HCT116 (cell line): ENCODE data around the gene SEC31A. TPM values are rescaled to one million over a fixed set of nuclear protein-coding genes. Genes with fewer than 3 reads are reported as not detected.

Experiments used
- ATAC-seq: fragments of 200-7000 bp; cut with Tn5 transposase; 2 replicates; pipeline ENCODE4 v1.9.1; 2020; ENCODE audit warnings: mild to moderate bottlenecking, moderate library complexity
- BruUV-seq: library from RNA; stranded (reverse); fragments of 400-500 nt; replicated peaks from 2 replicates; lab custom pipeline; 2021; lab: Mats Ljungman, UMichigan
- CTCF ChIA-PET: fragments of 300-600 bp; sonication (Branson Sonifier 250); formaldehyde crosslinking; loops from one replicate; lab custom pipeline; 2021; ENCODE audit warnings: antibody characterized with exemption; lab: Charles Lee
- POLR2A ChIA-PET: fragments of 300-600, 350-600 bp; sonication (Branson Sonifier 250); formaldehyde crosslinking; loops from one replicate; lab custom pipeline; 2021; ENCODE audit warnings: antibody characterized with exemption; lab: Charles Lee
- RAD21 ChIA-PET, 2 experiments: fragments of 300-600 bp; sonication (Branson Sonifier 250); formaldehyde crosslinking; loops; one replicate each; lab custom pipeline; 2023; ENCODE audit warnings: low total read pairs in 2 of 2; ENCODE audit not compliant: uncharacterized antibody in 2 of 2, unreplicated experiment in 2 of 2, low non-redundant PET in 1 of 2; lab: Charles Lee
- DNase-seq: peaks from one replicate; pipeline ENCODE4 v3.0.0-alpha.2; 2010; ENCODE audit warnings: low read depth, low spot score
- H2AFZ ChIP-seq: fragments of 200-600 bp; shearing (Covaris generic), sonication (generic); 2 replicates; pipeline ENCODE4 v1.6.1; 2017; ENCODE audit warnings: low read depth, mixed run types, mixed read lengths, antibody characterized with exemption, low read length; ENCODE audit not compliant: poor library complexity, severe bottlenecking
- H3K27ac ChIP-seq: 2 replicates; pipeline ENCODE4 v1.5.1; 2012; ENCODE audit warnings: low read depth, low read length
- H3K27me3 ChIP-seq: fragments of 200-600 bp; sonication (generic); 2 replicates; pipeline ENCODE4 v1.6.1; 2016; ENCODE audit warnings: mixed run types, low read length, mixed read lengths; ENCODE audit not compliant: insufficient read depth
- H3K36me3 ChIP-seq, 2 experiments: fragments of 200-500 bp in 1 of 2; fragments of 200-600 bp in 1 of 2; sonication (Bioruptor generic) in 1 of 2; sonication (generic) in 1 of 2; 2 replicates each; pipeline versions ENCODE4 v1.5.1 to v1.6.1; 2014 to 2016; ENCODE audit warnings: low read length in 2 of 2, inconsistent platforms in 1 of 2, mixed read lengths in 1 of 2, mixed run types in 1 of 2; ENCODE audit not compliant: insufficient read depth in 2 of 2, control insufficient read depth in 1 of 2
- H3K4me1 ChIP-seq, 2 experiments: fragments of 200-600 bp in 1 of 2; sonication (generic) in 1 of 2; 2 replicates each; pipeline versions ENCODE4 v1.5.1 to v1.6.1; 2012 to 2017; ENCODE audit warnings: low read length in 2 of 2, inconsistent platforms in 1 of 2, mild to moderate bottlenecking in 1 of 2, mixed read lengths in 1 of 2, mixed run types in 1 of 2, moderate library complexity in 1 of 2; ENCODE audit not compliant: insufficient read depth in 2 of 2, control insufficient read depth in 1 of 2
- H3K4me2 ChIP-seq: fragments of 200-600 bp; sonication (generic); 2 replicates; pipeline ENCODE4 v1.6.1; 2017; ENCODE audit warnings: mixed run types, low read length, mixed read lengths
- H3K4me3 ChIP-seq, 2 experiments: fragments of 200-600 bp in 1 of 2; sonication (generic) in 1 of 2; replicated peaks in 1 of 2; 2 replicates each; pipeline ENCODE4 v1.5.1; 2011 to 2016; ENCODE audit warnings: low read length in 2 of 2, control low read depth in 1 of 2, low read depth in 1 of 2, mild to moderate bottlenecking in 1 of 2, mixed read lengths in 1 of 2, mixed run types in 1 of 2
- H3K79me2 ChIP-seq: fragments of 200-600 bp; sonication (generic); 2 replicates; pipeline ENCODE4 v1.6.1; 2017; ENCODE audit warnings: mild to moderate bottlenecking, mixed run types, low read length, moderate library complexity, mixed read lengths; ENCODE audit not compliant: insufficient read depth
- H3K9ac ChIP-seq: fragments of 200-600 bp; sonication (generic); 2 replicates; pipeline ENCODE4 v1.6.1; 2016; ENCODE audit warnings: low read length, mixed read lengths
- H3K9me2 ChIP-seq: fragments of 200-600 bp; sonication (generic), shearing (Covaris generic); 2 replicates; pipeline ENCODE4 v1.6.1; 2017; ENCODE audit warnings: mixed run types, mild to moderate bottlenecking, moderate library complexity; ENCODE audit not compliant: insufficient read depth
- H3K9me3 ChIP-seq, 2 experiments: fragments of 200-500 bp in 1 of 2; fragments of 200-600 bp in 1 of 2; sonication (Bioruptor generic) in 1 of 2; sonication (generic) in 1 of 2; 2 replicates each; pipeline ENCODE4 v1.6.1; 2014 to 2017; ENCODE audit warnings: low read length in 2 of 2, mixed read lengths in 2 of 2, inconsistent platforms in 1 of 2, low read depth in 1 of 2, mild to moderate bottlenecking in 1 of 2, mixed run types in 1 of 2, moderate library complexity in 1 of 2; ENCODE audit not compliant: control insufficient read depth in 1 of 2, insufficient read depth in 1 of 2
- H4K20me1 ChIP-seq: fragments of 200-600 bp; sonication (generic), shearing (Covaris generic); 2 replicates; pipeline ENCODE4 v1.6.1; 2017; ENCODE audit warnings: mixed run types, mild to moderate bottlenecking, moderate library complexity; ENCODE audit not compliant: insufficient read depth
- CEBPB ChIP-seq: IDR thresholded peaks from 2 replicates; pipeline ENCODE4 v1.6.1; 2012; ENCODE audit warnings: low read depth
- EGR1 ChIP-seq: IDR thresholded peaks from 2 replicates; pipeline ENCODE4 v1.6.1; 2012; ENCODE audit warnings: low read depth
- ELF1 ChIP-seq: IDR thresholded peaks from 2 replicates; pipeline ENCODE4 v1.6.1; 2012; ENCODE audit warnings: low read depth, borderline replicate concordance
- EZH2 ChIP-seq: fragments of 200-600 bp; sonication (generic); IDR thresholded peaks from 2 replicates; pipeline ENCODE4 v1.6.1; 2017; ENCODE audit warnings: antibody characterized with exemption, mixed run types
- EZH2phosphoT487 ChIP-seq: fragments of 200-600 bp; IDR thresholded peaks from 2 replicates; pipeline ENCODE4 v1.6.1; 2018; ENCODE audit warnings: antibody characterized with exemption, borderline replicate concordance
- FOSL1 ChIP-seq: IDR thresholded peaks from 2 replicates; pipeline ENCODE4 v1.6.1; 2012; ENCODE audit warnings: low read depth
- JUND ChIP-seq: IDR thresholded peaks from 2 replicates; pipeline ENCODE4 v1.6.1; 2012
- POLR2A ChIP-seq: IDR thresholded peaks from 2 replicates; pipeline ENCODE4 v1.7.0; 2011; ENCODE audit warnings: borderline replicate concordance; ENCODE audit not compliant: insufficient read depth, insufficient read length; ENCODE audit errors: extremely low read depth
- POLR2AphosphoS5 ChIP-seq: IDR thresholded peaks from 2 replicates; pipeline ENCODE4 v1.6.1; 2011; ENCODE audit warnings: mild to moderate bottlenecking, low read depth, low read length, moderate library complexity
- RAD21 ChIP-seq: IDR thresholded peaks from 2 replicates; pipeline ENCODE4 v1.6.1; 2012; ENCODE audit warnings: low read depth, mild to moderate bottlenecking
- SIN3A ChIP-seq: IDR thresholded peaks from 2 replicates; pipeline ENCODE4 v1.6.1; 2012; ENCODE audit warnings: low read depth
- SP1 ChIP-seq: IDR thresholded peaks from 2 replicates; pipeline ENCODE4 v1.6.1; 2012; ENCODE audit warnings: low read depth
- YY1 ChIP-seq: IDR thresholded peaks from 2 replicates; pipeline ENCODE4 v1.6.1; 2011; ENCODE audit warnings: low read length, low read depth, moderate library complexity, mild to moderate bottlenecking; ENCODE audit not compliant: insufficient replicate concordance; ENCODE audit errors: extremely low read depth
- ZFX ChIP-seq: fragments of 450-650 bp; IDR thresholded peaks from 2 replicates; pipeline ENCODE4 v1.6.1; 2017
- intact Hi-C: fragments of 100-400 bp; cut with micrococcal nuclease; formaldehyde crosslinking; loops from 2 replicates; pipeline ENCODE4 v1.10.0; 2022
- total RNA-seq: library from RNA; stranded (reverse); gene quantifications from one replicate; pipeline ENCODE4 v1.2.1, GENCODE V29; 2021; ENCODE audit not compliant: unreplicated experiment
- TF ChIP-seq, protein P1 (sequence below): IDR thresholded peaks from 2 replicates; pipeline ENCODE4 v1.6.1; 2011; ENCODE audit warnings: mild to moderate bottlenecking, low read length, moderate library complexity; ENCODE audit not compliant: insufficient replicate concordance; ENCODE audit errors: extremely low read depth
- TF ChIP-seq, protein P2 (sequence below), 3 experiments: fragments of 200-600 bp in 1 of 3; sonication (generic) in 1 of 3; IDR thresholded peaks in 2 of 3; conservative IDR thresholded peaks in 1 of 3; 2 replicates each; pipeline ENCODE4 v1.5.1; 2012 to 2017; ENCODE audit warnings: low read depth in 2 of 3, low read length in 2 of 3, antibody characterized with exemption in 1 of 3, borderline replicate concordance in 1 of 3, control low read depth in 1 of 3, mild to moderate bottlenecking in 1 of 3, mixed read lengths in 1 of 3, mixed run types in 1 of 3, moderate library complexity in 1 of 3; ENCODE audit not compliant: insufficient read depth in 1 of 3
- TF ChIP-seq, protein P3 (sequence below): IDR thresholded peaks from 2 replicates; pipeline ENCODE4 v1.6.1; 2012; ENCODE audit warnings: low read depth
- TF ChIP-seq, protein P4 (sequence below): IDR thresholded peaks from 2 replicates; pipeline ENCODE4 v1.6.1; 2012

SEC31A gene
- total RNA-seq, 1 experiment from 2014 or later: 78.5 TPM

DNA sequence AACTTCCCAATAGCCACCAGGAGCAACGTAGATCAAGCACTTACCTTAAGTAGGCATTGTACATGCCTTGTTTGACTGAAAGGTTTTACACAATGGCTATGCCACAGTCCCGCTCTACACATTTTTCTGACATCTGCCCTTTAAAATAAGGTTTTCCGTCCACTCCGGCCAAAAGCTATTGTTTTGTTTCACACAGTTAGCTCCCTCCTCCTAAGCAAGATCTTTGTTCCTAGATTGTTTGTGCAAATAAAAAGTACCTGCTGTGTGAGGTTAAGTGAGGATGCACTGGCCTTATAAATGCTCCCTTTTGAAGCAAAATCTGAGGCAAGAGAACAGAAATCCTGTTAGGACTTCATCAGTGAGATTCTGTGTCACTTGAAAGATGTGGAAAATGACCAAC lies 104.1 kb downstream of the SEC31A start:
- Histone ChIP-seq H3K4me2 (peak overlapping the region; percentile 55; the same call in 1 of the 2 replicates), H3K9ac (no peak overlapping the region), H3K4me1 (peaks cover 41 to 52% of the 10 kb centered on the region in 2 experiments), H2AFZ (no peak overlapping the region), H3K27me3 (no peaks in the 10 kb centered on the region), H4K20me1 (no peaks in the 10 kb centered on the region), H3K27ac (no peak overlapping the region), H3K9me2 (no peaks in the 10 kb centered on the region), H3K79me2 (peaks cover 10% of the 10 kb centered on the region; the same call in 1 of the 2 replicates), H3K36me3 (0 out of 4 replicates have a peak, but pooled peaks cover 0 to 5% of the 10 kb centered on the region in 2 experiments), H3K4me3 (no peak overlapping the region), H3K9me3 (no peaks in the 10 kb centered on the region)
- POLR2A ChIA-PET: no interaction called here
- intact Hi-C loops: no loop called here
- ATAC-seq: no peak
- no peak for DNase-seq
- BruUV-seq: no TSS peak
- no peak for TF ChIP-seq SIN3A
- TF ChIP-seq, protein P1, sequence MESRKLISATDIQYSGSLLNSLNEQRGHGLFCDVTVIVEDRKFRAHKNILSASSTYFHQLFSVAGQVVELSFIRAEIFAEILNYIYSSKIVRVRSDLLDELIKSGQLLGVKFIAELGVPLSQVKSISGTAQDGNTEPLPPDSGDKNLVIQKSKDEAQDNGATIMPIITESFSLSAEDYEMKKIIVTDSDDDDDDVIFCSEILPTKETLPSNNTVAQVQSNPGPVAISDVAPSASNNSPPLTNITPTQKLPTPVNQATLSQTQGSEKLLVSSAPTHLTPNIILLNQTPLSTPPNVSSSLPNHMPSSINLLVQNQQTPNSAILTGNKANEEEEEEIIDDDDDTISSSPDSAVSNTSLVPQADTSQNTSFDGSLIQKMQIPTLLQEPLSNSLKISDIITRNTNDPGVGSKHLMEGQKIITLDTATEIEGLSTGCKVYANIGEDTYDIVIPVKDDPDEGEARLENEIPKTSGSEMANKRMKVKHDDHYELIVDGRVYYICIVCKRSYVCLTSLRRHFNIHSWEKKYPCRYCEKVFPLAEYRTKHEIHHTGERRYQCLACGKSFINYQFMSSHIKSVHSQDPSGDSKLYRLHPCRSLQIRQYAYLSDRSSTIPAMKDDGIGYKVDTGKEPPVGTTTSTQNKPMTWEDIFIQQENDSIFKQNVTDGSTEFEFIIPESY: no peak
- TF ChIP-seq POLR2A: no peak
- no peak for TF ChIP-seq POLR2AphosphoS5
- TF ChIP-seq SP1: no peak
- no peak for TF ChIP-seq ELF1
- no peak for TF ChIP-seq EZH2phosphoT487
- TF ChIP-seq EZH2: no peak
- no peak for TF ChIP-seq JUND
- TF ChIP-seq RAD21: no peak
- TF ChIP-seq, protein P2, sequence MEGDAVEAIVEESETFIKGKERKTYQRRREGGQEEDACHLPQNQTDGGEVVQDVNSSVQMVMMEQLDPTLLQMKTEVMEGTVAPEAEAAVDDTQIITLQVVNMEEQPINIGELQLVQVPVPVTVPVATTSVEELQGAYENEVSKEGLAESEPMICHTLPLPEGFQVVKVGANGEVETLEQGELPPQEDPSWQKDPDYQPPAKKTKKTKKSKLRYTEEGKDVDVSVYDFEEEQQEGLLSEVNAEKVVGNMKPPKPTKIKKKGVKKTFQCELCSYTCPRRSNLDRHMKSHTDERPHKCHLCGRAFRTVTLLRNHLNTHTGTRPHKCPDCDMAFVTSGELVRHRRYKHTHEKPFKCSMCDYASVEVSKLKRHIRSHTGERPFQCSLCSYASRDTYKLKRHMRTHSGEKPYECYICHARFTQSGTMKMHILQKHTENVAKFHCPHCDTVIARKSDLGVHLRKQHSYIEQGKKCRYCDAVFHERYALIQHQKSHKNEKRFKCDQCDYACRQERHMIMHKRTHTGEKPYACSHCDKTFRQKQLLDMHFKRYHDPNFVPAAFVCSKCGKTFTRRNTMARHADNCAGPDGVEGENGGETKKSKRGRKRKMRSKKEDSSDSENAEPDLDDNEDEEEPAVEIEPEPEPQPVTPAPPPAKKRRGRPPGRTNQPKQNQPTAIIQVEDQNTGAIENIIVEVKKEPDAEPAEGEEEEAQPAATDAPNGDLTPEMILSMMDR (IDR thresholded peaks at IDR 0.05 in 2 of 3, conservative IDR thresholded peaks at IDR 0.05 in 1 of 3; ENCODE audit: borderline replicate concordance in 1 of 3, insufficient read depth in 1 of 3, low read depth in 2 of 3, low read length in 2 of 3): no peak
- TF ChIP-seq, protein P3, sequence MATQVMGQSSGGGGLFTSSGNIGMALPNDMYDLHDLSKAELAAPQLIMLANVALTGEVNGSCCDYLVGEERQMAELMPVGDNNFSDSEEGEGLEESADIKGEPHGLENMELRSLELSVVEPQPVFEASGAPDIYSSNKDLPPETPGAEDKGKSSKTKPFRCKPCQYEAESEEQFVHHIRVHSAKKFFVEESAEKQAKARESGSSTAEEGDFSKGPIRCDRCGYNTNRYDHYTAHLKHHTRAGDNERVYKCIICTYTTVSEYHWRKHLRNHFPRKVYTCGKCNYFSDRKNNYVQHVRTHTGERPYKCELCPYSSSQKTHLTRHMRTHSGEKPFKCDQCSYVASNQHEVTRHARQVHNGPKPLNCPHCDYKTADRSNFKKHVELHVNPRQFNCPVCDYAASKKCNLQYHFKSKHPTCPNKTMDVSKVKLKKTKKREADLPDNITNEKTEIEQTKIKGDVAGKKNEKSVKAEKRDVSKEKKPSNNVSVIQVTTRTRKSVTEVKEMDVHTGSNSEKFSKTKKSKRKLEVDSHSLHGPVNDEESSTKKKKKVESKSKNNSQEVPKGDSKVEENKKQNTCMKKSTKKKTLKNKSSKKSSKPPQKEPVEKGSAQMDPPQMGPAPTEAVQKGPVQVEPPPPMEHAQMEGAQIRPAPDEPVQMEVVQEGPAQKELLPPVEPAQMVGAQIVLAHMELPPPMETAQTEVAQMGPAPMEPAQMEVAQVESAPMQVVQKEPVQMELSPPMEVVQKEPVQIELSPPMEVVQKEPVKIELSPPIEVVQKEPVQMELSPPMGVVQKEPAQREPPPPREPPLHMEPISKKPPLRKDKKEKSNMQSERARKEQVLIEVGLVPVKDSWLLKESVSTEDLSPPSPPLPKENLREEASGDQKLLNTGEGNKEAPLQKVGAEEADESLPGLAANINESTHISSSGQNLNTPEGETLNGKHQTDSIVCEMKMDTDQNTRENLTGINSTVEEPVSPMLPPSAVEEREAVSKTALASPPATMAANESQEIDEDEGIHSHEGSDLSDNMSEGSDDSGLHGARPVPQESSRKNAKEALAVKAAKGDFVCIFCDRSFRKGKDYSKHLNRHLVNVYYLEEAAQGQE: no peak
- TF ChIP-seq, protein P4, sequence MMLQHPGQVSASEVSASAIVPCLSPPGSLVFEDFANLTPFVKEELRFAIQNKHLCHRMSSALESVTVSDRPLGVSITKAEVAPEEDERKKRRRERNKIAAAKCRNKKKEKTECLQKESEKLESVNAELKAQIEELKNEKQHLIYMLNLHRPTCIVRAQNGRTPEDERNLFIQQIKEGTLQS: no peak
- no peak for TF ChIP-seq EGR1
- no peak for TF ChIP-seq FOSL1
- TF ChIP-seq ZFX: no peak
- no peak for TF ChIP-seq YY1
- TF ChIP-seq CEBPB: no peak
- RAD21 ChIA-PET: no interaction called here
- CTCF ChIA-PET: interaction anchor here (1.3 to 2.3 kb wide), 2 partner anchors 12 to 13 kb away, joined by 3 to 5 read pairs; partner anchors contain the start of gene SCD5
